ENCODE results near the gene CCR4.

GRCh38 chr3:32940726-32941125 lies 10.7 kb upstream of the CCR4 start:
- TF ChIP-seq SOX15 (CRISPR knock-in tag; IDR thresholded peaks at IDR 0.05) (no peak), SP1 (CRISPR knock-in tag; conservative IDR thresholded peaks at IDR 0.05) (no peak), CTCF (IDR thresholded peaks at IDR 0.05) (no peak), ZNF423 (CRISPR knock-in tag; IDR thresholded peaks at IDR 0.05) (no peak), ATF6 (CRISPR knock-in tag; IDR thresholded peaks at IDR 0.05) (no peak), FOXK1 (CRISPR knock-in tag; IDR thresholded peaks at IDR 0.05) (no peak), ZNF138 (CRISPR knock-in tag; conservative IDR thresholded peaks at IDR 0.05) (no peak), FOXJ3 (CRISPR knock-in tag; IDR thresholded peaks at IDR 0.05; ENCODE audit: borderline replicate concordance) (no peak)
